T1000 (cell line): ENCODE results near the gene TYR.
"Not testable (repeated sequence)": the region's sequence is repeated elsewhere in the genome, so short reads cannot be mapped to it uniquely, and the experiment has no call there.

ENCODE experiments used
- DNase-seq: peaks from one replicate; lab custom pipeline; 2025; ENCODE audit warnings: mixed read lengths; lab: John Stamatoyannopoulos, UW

The TYR gene

DNA sequence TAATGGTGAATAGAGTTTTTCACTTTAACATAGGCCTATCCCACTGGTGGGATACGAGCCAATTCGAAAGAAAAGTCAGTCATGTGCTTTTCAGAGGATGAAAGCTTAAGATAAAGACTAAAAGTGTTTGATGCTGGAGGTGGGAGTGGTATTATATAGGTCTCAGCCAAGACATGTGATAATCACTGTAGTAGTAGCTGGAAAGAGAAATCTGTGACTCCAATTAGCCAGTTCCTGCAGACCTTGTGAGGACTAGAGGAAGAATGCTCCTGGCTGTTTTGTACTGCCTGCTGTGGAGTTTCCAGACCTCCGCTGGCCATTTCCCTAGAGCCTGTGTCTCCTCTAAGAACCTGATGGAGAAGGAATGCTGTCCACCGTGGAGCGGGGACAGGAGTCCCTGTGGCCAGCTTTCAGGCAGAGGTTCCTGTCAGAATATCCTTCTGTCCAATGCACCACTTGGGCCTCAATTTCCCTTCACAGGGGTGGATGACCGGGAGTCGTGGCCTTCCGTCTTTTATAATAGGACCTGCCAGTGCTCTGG, at the start of gene TYR:
Gene TYR (plus strand): TSS at position 185 of the 541 bp plus-strand sequence. CDS start 79 bp downstream, at position 264.
- DNase-seq = no peak

DNA sequence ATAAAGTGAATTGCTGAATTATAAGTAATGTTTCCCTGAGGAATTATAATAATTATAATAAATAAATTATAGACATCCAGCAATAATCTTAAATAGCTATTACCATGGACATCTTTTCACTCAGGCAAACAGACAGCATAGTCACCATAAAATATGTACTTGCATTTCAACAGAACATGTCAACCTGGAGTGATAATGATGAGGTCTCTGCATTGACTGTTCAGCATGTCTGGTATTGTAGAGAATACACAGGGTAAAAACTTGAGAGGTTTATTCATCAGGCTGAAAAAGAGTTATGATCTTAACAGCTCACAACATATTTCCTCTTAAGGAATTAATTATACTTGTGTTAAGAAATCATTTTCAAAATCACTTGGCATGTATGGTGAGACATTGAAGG, 41.1 kb upstream of the TYR start:
- DNase-seq = no peak

DNA sequence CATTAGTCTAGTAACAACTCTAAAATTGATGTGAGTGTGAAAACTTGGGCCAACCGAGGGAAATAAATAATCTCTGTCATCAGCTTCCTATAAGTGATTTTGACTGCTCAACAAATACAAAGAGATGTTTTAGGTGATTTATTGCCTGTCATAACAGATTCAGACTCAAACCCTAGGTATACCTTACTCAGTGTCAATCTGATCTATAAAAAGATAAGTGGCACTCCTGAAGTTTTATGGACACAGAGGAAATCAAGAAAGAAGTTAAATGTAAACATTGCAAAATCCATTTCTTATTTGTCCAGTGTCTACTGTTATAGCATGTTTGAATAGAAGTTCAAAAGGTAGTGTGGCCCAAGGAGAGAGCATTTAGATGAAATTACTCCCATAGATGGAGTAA, 30.4 kb upstream of the TYR start:
- DNase-seq = no peak

DNA sequence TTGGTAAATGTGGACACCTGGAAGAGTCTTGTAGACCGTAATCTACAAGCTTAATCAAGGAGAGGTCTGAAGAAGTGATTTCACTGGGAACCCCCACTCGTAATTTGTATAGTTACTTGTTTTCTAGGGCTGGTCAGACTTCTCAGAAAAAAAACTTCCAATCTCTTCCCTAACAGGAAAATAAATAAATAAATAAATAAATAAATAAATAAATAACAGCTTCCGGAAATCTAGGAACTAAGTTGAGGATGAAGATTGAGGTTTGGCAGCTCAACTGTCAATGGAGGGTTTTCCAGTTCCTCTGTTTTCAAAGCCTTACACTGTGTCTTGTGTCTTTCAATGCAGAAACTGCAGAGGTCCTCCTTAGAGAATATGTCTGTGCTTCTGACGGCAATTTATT, 17.7 kb upstream of the TYR start:
- no peak for DNase-seq

- DNase-seq = no peak
Measured at GRCh38 chr11:89161949-89162348, 15.7 kb upstream of the TYR start.

- no peak for DNase-seq
Measured at GRCh38 chr11:89163686-89164085, 14.0 kb upstream of the TYR start.

DNA sequence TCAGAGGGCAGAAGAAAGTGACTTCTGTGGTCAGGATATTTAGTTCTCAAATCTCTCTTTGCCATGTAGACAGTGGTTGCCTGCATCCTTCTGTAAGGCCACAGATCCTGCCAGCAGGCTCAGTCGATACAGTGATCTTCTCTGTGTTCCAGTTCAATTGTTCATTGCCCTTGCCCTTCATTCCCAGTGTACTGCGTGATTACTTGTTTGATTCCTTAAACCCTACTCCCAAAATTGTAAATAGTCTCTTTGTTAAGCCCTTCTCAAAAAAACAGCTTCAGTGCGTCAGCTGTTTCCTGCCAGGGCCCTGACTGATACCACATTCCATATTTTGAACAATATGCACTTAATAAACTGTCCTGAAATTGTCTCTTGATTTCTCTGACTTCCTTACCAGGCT, 9.3 kb upstream of the TYR start:
- DNase-seq = no peak

- DNase-seq = no peak
Measured at GRCh38 chr11:89175796-89176195, 1.9 kb upstream of the TYR start.

- DNase-seq = no peak
Measured at GRCh38 chr11:89176938-89177337, 737 bp upstream of the TYR start.

DNA sequence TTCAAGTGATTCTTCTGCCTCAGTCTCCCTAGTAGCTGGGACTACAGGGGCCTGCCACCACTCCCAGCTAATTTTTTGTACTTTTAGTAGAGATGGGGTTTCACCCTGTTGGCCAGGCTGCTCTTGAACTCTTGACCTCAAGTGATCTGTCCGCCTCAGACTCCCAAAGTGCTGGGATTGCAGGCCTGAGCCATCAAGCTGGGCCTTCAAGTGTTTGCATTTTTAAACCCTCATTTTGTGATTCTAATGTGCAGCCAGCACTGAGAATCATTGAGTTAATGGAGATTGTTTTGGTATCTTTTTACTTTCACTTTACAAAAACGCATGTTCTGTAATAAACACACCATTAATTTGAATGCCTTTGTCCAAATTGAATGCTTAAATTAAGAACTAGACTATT, 3.4 kb downstream of the TYR start:
- DNase-seq = no peak

DNA sequence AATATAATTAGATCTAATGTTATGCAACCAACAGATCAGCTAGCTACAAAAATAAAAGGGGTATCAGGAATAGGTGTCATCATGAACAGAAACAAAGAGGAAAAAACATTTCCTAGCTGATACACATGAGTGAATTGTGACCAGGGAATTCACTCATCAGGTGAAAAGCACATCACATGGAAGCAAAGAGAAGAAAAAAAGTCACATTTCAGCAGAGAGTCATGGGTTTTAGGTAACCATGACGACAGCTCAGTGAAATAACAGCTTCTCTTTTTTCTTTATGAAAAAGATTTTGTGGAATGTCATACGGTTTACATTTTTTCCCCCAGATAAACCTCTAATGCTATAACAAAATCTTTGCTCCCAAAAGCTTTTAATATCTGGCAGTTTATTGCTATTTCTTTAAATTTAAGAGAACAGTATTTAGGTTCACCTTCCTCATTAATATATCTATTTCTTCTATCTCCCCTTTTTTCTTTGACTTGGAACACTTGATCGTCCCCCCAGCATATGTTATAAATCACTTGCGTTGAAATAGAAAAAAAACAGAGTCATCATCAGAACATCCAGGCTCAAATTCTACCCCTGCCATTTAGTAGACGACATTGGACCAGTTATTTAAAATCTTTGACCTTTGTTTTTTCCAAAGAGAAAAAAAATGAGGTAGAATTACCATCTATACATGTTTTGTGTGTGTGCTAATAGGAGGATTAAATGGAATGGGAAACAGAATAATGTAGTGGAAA, 5.3 kb downstream of the TYR start:
- no peak for DNase-seq

GRCh38 chr11:89184021-89184420, 6.3 kb downstream of the TYR start:
- no peak for DNase-seq

GRCh38 chr11:89189776-89190175, 12.1 kb downstream of the TYR start:
- no peak for DNase-seq

DNA sequence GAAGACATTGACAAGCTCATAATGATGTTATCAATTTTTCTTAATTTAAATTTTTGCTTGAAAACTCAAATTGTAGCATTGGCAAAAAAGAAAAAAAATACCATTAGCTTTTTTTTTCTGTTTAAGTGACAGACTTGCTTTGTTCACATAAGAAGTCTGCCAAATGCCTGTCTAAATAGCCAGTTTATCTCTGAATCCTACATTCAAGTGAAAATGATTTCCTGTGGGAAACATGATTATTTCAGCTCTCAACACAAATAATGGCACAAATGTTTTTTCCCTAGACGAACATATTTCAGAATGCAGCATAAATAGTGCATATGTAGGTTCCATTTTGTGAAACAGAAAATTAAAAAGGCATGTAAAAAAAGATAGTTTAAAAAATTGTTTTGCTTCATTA, 23.5 kb downstream of the TYR start:
- no peak for DNase-seq

GRCh38 chr11:89203814-89204213, 26.1 kb downstream of the TYR start:
- DNase-seq = no peak

- DNase-seq = no peak
Measured at GRCh38 chr11:89205378-89205777, 27.7 kb downstream of the TYR start.

DNA sequence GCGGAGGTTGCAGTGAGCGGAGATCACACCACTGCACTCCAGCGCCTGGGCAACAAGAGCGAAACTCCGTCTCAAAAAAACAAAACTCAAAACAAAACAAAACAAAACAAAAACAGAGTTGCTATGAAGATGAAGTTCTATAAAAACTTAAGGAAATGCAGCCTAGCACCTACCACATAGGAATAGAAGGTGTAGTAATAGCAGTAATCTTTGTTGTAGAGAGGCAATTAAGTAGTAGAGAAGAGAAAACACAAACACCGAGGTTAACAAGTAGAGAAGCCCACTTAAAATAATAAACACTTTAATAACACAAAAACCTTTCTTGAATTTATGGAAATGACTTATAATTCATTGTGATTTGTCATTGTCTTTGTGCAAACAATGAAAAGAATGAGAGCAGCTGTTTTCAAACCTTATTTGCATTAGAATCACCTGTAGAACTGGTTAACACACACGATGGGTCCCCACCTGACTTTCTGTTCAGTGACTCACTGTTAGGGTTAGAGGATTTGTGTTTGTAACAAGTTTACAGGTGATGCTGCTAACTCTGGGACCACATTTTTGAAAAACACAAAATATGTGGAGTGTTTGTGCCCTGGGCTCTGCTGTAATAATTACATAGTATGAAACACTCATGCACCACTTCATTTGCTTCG, 43.1 kb downstream of the TYR start:
- no peak for DNase-seq

DNA sequence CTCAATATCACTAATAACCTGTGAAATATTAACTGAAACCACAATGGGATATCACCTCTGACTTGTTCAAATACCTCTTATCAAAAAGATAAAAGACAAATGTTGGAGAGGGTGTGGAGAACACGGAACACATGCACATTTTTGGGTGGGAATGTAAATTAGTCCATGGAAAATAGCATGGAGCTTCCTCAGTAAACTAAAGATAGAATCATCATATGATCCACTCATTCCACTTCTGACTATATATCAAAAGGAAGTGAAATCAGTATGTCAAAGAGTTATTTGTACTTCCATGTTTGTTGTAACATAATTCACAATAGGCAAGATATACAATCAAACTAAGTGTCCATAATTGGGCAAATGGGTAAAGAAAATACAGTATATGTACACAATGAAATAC, 57.4 kb downstream of the TYR start:
- no peak for DNase-seq

DNA sequence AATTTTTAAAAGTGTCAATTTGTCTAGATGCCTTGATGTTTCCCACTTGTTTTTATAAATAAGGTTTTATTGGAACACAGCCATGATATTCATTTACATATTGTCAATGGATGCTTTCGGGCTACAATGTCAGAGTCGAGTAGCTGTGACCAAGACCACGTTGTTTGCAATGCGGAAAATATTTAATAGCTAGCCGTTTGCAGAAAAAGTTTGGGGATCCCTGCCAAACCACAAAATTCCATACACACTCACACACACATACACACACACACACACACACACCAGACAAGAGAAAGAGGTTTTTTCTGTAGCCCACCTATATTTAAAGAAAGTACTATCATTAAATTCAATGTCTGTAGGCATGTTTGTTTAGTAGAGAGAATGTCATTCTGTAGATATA, 58.3 kb downstream of the TYR start:
- DNase-seq = no peak

DNA sequence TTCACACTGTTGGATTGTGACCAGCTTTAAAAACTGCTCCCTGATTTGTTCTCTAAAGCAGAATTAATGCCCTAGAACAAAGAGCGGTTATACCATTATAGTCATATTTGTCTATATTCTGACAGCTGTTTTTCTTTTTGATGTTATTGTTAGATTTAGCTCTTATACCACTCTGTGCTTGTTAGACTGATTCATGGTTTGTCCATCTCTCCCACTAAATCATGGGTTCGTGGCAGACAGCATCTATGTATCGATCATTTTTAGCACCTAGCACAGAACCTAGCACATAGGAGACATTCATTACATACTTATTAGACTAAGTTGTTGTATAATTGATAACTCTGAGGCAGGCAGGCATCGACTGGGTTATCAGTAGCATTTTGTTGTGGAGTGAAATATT, 69.3 kb downstream of the TYR start:
- not testable (repeated sequence) for DNase-seq

GRCh38 chr11:89249196-89249595, 71.5 kb downstream of the TYR start:
- no peak for DNase-seq

DNA sequence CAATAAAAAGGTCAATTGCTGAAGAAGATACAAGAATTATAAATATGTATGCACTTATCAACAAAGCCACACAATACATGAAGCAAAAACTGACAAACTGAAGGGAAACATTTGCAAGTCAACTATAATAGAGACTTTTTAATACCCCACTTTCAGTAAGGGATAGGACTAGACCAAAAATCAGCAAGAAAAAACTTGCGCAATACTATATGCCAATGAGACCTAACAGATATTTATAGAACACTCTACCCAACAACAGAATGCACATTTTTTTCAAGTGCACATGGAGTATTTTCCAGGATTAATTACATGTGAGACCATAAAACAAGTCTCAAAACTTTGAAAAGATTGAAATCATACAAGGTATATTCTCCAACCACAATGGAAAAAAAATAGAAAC, 83.8 kb downstream of the TYR start:
- not testable (repeated sequence) for DNase-seq

- no peak for DNase-seq
Measured at GRCh38 chr11:89267660-89268302, 90.1 kb downstream of the TYR start.
